NCI-H226 (cell line): ENCODE results near the gene CCDC106.

Experiments
- DNase-seq: peaks from one replicate; pipeline ENCODE4 v3.0.0-alpha.2; 2015

CCDC106 gene

GRCh38 chr19:55614711-55615542 is 33.1 kb upstream of the CCDC106 start:
- DNase-seq, result no peak

- no peak for DNase-seq
Measured at GRCh38 chr19:55615543-55616394, 32.2 kb upstream of the CCDC106 start.

GRCh38 chr19:55616395-55616875 is 31.6 kb upstream of the CCDC106 start:
- no peak for DNase-seq

GRCh38 chr19:55617426-55617825 is 30.6 kb upstream of the CCDC106 start:
- no peak for DNase-seq

- no peak for DNase-seq
Measured at GRCh38 chr19:55618426-55618825, 29.6 kb upstream of the CCDC106 start.

GRCh38 chr19:55619286-55619685 is 28.7 kb upstream of the CCDC106 start:
- no peak for DNase-seq

- no peak for DNase-seq
Measured at GRCh38 chr19:55620410-55621204, 27.4 kb upstream of the CCDC106 start.

- DNase-seq, result no peak
Measured at GRCh38 chr19:55621205-55621672, 26.8 kb upstream of the CCDC106 start.

- no peak for DNase-seq
Measured at GRCh38 chr19:55621673-55622231, 26.3 kb upstream of the CCDC106 start.

GRCh38 chr19:55622242-55622969 is 25.6 kb upstream of the CCDC106 start:
- no peak for DNase-seq

- no peak for DNase-seq
Measured at GRCh38 chr19:55623130-55623529, 24.9 kb upstream of the CCDC106 start.

- DNase-seq, result no peak
Measured at GRCh38 chr19:55623561-55623960, 24.5 kb upstream of the CCDC106 start.

- peak; percentile 84 for DNase-seq
Measured at GRCh38 chr19:55624109-55625003, 23.7 kb upstream of the CCDC106 start, which contains the start of gene ZNF784. Gene ZNF784, minus strand, starts transcription at chr19:55624566. Its CDS starts 5 bp downstream, at chr19:55624561.

GRCh38 chr19:55625004-55625326 is 23.0 kb upstream of the CCDC106 start:
- DNase-seq, result no peak

- DNase-seq, result no peak
Measured at GRCh38 chr19:55626350-55626749, 21.7 kb upstream of the CCDC106 start.

GRCh38 chr19:55632463-55632834 is 15.6 kb upstream of the CCDC106 start:
- peak; percentile 79 for DNase-seq

GRCh38 chr19:55633861-55634260 is 14.2 kb upstream of the CCDC106 start:
- DNase-seq, result no peak

GRCh38 chr19:55635334-55635717 is 12.7 kb upstream of the CCDC106 start:
- DNase-seq, result no peak

- no peak for DNase-seq
Measured at GRCh38 chr19:55635856-55636440, 12.1 kb upstream of the CCDC106 start.

GRCh38 chr19:55636723-55637122 is 11.3 kb upstream of the CCDC106 start:
- DNase-seq, result no peak
